Measurements from ENCODE around the gene HTR2C. TPM values are rescaled to one million over a fixed set of nuclear protein-coding genes. Genes with fewer than 3 reads are reported as not detected.
"Not testable (repeated sequence)": the region's sequence is repeated elsewhere in the genome, so short reads cannot be mapped to it uniquely, and the experiment has no call there.

HTR2C gene
- total RNA-seq, 4 donors from 2014 or later = not detected

- H3K36me3 ChIP-seq = no peaks in the 10 kb centered on the region
- no peak overlapping the region for H3K4me3 ChIP-seq
- H3K27ac ChIP-seq = no peak overlapping the region
- intact Hi-C loops (cut with DNase I) = no loop called here
- no peaks in the 10 kb centered on the region for H3K27me3 ChIP-seq
- 29 to 50% methylated on average over 1 of the region's 1 CpG for WGBS, 2 donors
- H3K9me3 ChIP-seq = no peaks in the 10 kb centered on the region
- TF ChIP-seq CTCF (IDR thresholded peaks at IDR 0.05) = no peak
- no peak for TF ChIP-seq POLR2A (IDR thresholded peaks at IDR 0.05)
- H3K4me1 ChIP-seq = no peaks in the 10 kb centered on the region
- DNase-seq = no peak
Measured at GRCh38 chrX:114599305-114599704, 15.4 kb downstream of the HTR2C start.

GRCh38 chrX:114599911-114600310, 16.0 kb downstream of the HTR2C start:
- Histone ChIP-seq H3K27ac (no peak overlapping the region), H3K4me1 (no peaks in the 10 kb centered on the region), H3K36me3 (no peaks in the 10 kb centered on the region), H3K4me3 (no peak overlapping the region), H3K27me3 (no peaks in the 10 kb centered on the region), H3K9me3 (no peaks in the 10 kb centered on the region)
- WGBS, 2 donors = 26 to 31% methylated on average over 4 of the region's 4 CpGs
- TF ChIP-seq POLR2A (IDR thresholded peaks at IDR 0.05) (no peak), CTCF (IDR thresholded peaks at IDR 0.05) (no peak)
- intact Hi-C loops (cut with DNase I) = no loop called here
- DNase-seq = no peak

GRCh38 chrX:114606619-114607018, 22.7 kb downstream of the HTR2C start:
- H3K4me1 ChIP-seq; intact Hi-C loops (cut with DNase I); H3K36me3 ChIP-seq; H3K27ac ChIP-seq; DNase-seq; H3K27me3 ChIP-seq; H3K9me3 ChIP-seq; H3K4me3 ChIP-seq: not testable (repeated sequence)
- WGBS, 2 donors = 78% methylated on average over 10 of the region's 10 CpGs; no CpG with 5 or more reads in 1 of the 2 donors

GRCh38 chrX:114611018-114611619, 27.2 kb downstream of the HTR2C start:
- DNase-seq = no peak

GRCh38 chrX:114615765-114616164, 31.9 kb downstream of the HTR2C start:
- intact Hi-C loops (cut with DNase I) = no loop called here

More at GRCh38 chrX:114611018-114611619, 27.2 kb downstream of the HTR2C start:
- Histone ChIP-seq H3K9me3 (no peaks in the 10 kb centered on the region), H3K27me3 (no peaks in the 10 kb centered on the region), H3K36me3 (no peaks in the 10 kb centered on the region), H3K4me1 (no peaks in the 10 kb centered on the region), H3K4me3 (no peak overlapping the region), H3K27ac (no peak overlapping the region)
- intact Hi-C loops (cut with DNase I) = no loop called here
- 43 to 49% methylated on average over 10 to 11 of the region's 11 CpGs for WGBS, 2 donors
- TF ChIP-seq CTCF (IDR thresholded peaks at IDR 0.05) (peak; percentile 42 to 88 (median 60)), POLR2A (IDR thresholded peaks at IDR 0.05) (no peak)

More at GRCh38 chrX:114615765-114616164, 31.9 kb downstream of the HTR2C start:
- Histone ChIP-seq H3K9me3 (no peaks in the 10 kb centered on the region), H3K36me3 (no peaks in the 10 kb centered on the region), H3K4me3 (no peak overlapping the region), H3K27me3 (no peaks in the 10 kb centered on the region), H3K4me1 (no peaks in the 10 kb centered on the region), H3K27ac (no peak overlapping the region)
- TF ChIP-seq CTCF (IDR thresholded peaks at IDR 0.05) = no peak
- TF ChIP-seq POLR2A (IDR thresholded peaks at IDR 0.05) = no peak
- DNase-seq = no peak
